ENCODE results near the gene UAP1L1. TPM values are rescaled to one million over a fixed set of nuclear protein-coding genes. Genes with fewer than 3 reads are reported as not detected.

The UAP1L1 gene
- total and polyA plus RNA-seq, 9 of the 15 experiments (the other 6 are each of a cell fraction or from before 2014, with no cell fraction given): 0.20 to 8.6 (median 3.7) TPM

DNA sequence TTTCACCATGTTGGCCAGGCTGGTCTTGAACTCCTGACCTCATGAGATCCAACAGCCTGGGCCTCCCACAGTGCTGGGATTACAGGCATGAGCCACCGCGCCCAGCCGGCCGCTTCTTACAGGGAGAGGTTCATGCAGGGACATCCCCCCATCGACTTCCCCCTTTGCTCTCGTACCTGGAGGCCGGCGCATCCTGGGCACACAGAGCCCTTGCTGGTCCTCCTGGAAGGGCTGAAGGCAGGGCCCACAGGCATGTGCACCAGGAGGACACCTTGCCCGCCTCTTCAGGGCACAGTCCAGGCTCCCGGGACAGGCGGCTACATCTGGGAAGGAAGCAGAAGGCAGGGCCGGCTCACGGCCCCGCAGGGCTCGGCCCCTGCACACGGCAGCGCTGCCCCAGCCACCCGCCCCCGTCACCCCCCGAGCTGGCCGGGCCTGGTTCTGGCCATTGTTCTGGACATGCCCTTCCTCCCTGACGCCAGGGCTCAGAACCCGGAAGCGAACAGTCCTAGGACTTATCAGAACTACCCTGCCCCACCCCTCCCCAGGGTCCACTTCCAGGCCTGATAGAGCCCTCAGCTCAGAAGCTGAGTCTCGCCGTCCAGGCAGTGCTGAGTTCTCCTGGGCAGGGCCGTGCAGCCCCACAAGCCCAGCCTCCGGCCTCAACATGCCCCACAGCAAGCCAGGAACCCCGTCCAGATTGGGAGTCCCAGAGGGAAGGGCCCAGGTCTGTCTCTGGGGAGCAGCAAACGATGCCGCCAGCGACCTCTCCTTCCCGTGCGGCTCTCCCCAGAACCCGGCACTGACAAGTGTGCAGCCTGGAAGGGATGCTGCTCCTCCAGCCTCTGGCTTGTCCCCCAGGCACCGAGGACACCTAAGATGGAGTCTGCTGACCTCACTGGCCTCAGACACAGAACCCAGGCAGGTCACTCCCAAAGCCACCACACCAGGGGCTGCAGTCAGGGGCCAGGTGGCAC, 34.3 kb upstream of the UAP1L1 start:
- BruUV-seq (replicated peaks): no TSS peak
- CTCF ChIA-PET (ENCODE audit: low intra/inter-chr PET ratio): no interaction called here
- peaks cover 7 to 61% of the 10 kb centered on the region in 2 experiments; a peak in 4 of 5 replicates for H3K27me3 ChIP-seq (ENCODE audit: control insufficient read depth in 2 of 2, insufficient read depth in 2 of 2, low read length in 2 of 2)

More for the DNA sequence above, 34.3 kb upstream of the UAP1L1 start:
- H2AFZ ChIP-seq (ENCODE audit: low read depth, low read length): 0 out of 2 replicates have a peak overlapping the region, but pooled peaks have one; percentile 23
- no peaks in the 10 kb centered on the region for H3K9me3 ChIP-seq (replicated peaks; ENCODE audit: control insufficient read depth, insufficient read depth, low read depth, low read length)
- no peaks in the 10 kb centered on the region for H3K79me2 ChIP-seq (ENCODE audit: control insufficient read depth, insufficient read depth, low read length)
- H3K9ac ChIP-seq (ENCODE audit: insufficient read depth in 1 of 2, low read depth in 2 of 2, low read length in 2 of 2): peak overlapping the region in 1 of 2 experiments; percentile 65; a peak in 2 of 4 replicates
- H3K9me1 ChIP-seq (ENCODE audit: control insufficient read depth, insufficient read depth, low read length): no peaks in the 10 kb centered on the region
- no peak overlapping the region for H3K4me3 ChIP-seq
- in situ Hi-C loops (cut with MboI) (no loop called here), intact Hi-C loops (cut with micrococcal nuclease) (no loop called here)
- POLR2A ChIA-PET: interaction anchor here (0.6 to 0.7 kb wide), 2 partner anchors 112 to 195 kb away, joined by 3 read pairs; no protein-coding TSS in a partner anchor
- no peaks in the 10 kb centered on the region for H3K36me3 ChIP-seq (ENCODE audit: control insufficient read depth, insufficient read depth, low read length)
- peak; percentile 59; the same call in 1 of the 2 replicates for TF ChIP-seq ELF1 (tag; IDR thresholded peaks at IDR 0.05)
- no peak for TF ChIP-seq RBM15 (IDR thresholded peaks at IDR 0.05; ENCODE audit: insufficient read depth, low read length)
- TF ChIP-seq MYC (IDR thresholded peaks at IDR 0.05; ENCODE audit: low read depth, low read length): no peak
- TF ChIP-seq MYC (CRISPR knock-in tag; IDR thresholded peaks at IDR 0.05; ENCODE audit: borderline replicate concordance, low read depth): no peak
- TF ChIP-seq HNRNPLL (IDR thresholded peaks at IDR 0.05; ENCODE audit: low read depth, low read length, poor library complexity, severe bottlenecking): no peak
- TF ChIP-seq, protein P1, sequence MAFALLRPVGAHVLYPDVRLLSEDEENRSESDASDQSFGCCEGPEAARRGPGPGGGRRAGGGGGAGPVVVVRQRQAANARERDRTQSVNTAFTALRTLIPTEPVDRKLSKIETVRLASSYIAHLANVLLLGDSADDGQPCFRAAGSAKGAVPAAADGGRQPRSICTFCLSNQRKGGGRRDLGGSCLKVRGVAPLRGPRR (CRISPR knock-in tag; IDR thresholded peaks at IDR 0.05): no peak
- H4K20me1 ChIP-seq (replicated peaks; ENCODE audit: control insufficient read depth, insufficient read depth, low read length): peaks cover 26% of the 10 kb centered on the region; the same call in 1 of the 2 replicates
- DNase-seq (ENCODE audit: extremely low read depth in 1 of 4, low spot score in 3 of 4): peak in 2 of 4 experiments; percentile 45 to 46
- no peak overlapping the region for H3K27ac ChIP-seq (ENCODE audit: extremely low read depth, low read depth, low read length)
- no peak for FAIRE-seq
- H3K4me1 ChIP-seq (replicated peaks in 1 of 2; ENCODE audit: control insufficient read depth in 2 of 2, insufficient read depth in 2 of 2, low read length in 2 of 2): peaks cover 0 to 73% of the 10 kb centered on the region in 2 experiments; a peak in 4 of 5 replicates
- no peak overlapping the region for H3K4me2 ChIP-seq (ENCODE audit: insufficient read depth, low read length)
- 24% methylated on average over 23 of the region's 36 CpGs for WGBS (ENCODE audit: insufficient coverage, low coverage, missing lambda C conversion rate)
- peak; percentile 35 for ATAC-seq

Data from K562 (cell line).